ENCODE results near the gene TUG1. TPM values are rescaled to one million over a fixed set of nuclear protein-coding genes. Genes with fewer than 3 reads are reported as not detected.

Gene TUG1
- total RNA-seq, 1 experiment from 2014 or later: 35.1 TPM

DNA sequence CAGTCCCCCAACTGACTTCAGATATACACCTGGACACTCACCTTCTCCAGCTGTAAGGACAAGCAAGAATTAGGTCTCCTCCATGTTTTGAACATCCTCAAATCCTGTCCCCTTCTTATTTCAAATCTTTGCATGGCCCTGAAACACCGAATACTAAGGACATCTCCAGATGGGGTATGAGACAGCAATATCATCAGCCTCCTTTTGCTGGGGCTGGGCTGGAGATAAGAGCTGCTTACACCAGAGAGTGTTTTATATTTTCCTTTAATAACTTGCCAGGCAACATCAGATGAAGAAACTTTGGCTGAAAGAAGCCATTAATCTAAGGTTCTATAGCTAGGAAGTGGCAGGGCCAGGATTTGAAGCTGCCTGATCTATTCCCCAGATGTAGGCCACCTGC lies 21.6 kb downstream of the TUG1 start:
- CTCF ChIA-PET: no interaction called here
- Histone ChIP-seq H3K4me2 (ENCODE audit: low read length) (no peak overlapping the region), H3F3A (ENCODE audit: low read length, unreplicated experiment) (no peaks in the 10 kb centered on the region), H3K9me2 (replicated peaks; ENCODE audit: low read length) (no peaks in the 10 kb centered on the region), H3K4me3 (ENCODE audit: low read length) (no peak overlapping the region), H3K27ac (ENCODE audit: low read length) (no peak overlapping the region), H3K27me3 (ENCODE audit: low read length) (no peaks in the 10 kb centered on the region), H3K79me2 (ENCODE audit: low read length) (no peaks in the 10 kb centered on the region), H3K9me3 (ENCODE audit: low read length) (no peaks in the 10 kb centered on the region), H3K4me1 (ENCODE audit: insufficient read depth, low read length) (no peaks in the 10 kb centered on the region), H2AFZ (ENCODE audit: low read length) (no peak overlapping the region), H3K36me3 (ENCODE audit: low read depth, low read length) (no peaks in the 10 kb centered on the region), H4K20me1 (ENCODE audit: low read length) (no peaks in the 10 kb centered on the region), H3K9ac (ENCODE audit: low read length) (no peak overlapping the region)
- POLR2A ChIA-PET (ENCODE audit: unreplicated experiment): no interaction called here
- intact Hi-C loops (cut with micrococcal nuclease): no loop called here
- DNase-seq (no peak), ATAC-seq (no peak)
- TF ChIP-seq, protein P1, sequence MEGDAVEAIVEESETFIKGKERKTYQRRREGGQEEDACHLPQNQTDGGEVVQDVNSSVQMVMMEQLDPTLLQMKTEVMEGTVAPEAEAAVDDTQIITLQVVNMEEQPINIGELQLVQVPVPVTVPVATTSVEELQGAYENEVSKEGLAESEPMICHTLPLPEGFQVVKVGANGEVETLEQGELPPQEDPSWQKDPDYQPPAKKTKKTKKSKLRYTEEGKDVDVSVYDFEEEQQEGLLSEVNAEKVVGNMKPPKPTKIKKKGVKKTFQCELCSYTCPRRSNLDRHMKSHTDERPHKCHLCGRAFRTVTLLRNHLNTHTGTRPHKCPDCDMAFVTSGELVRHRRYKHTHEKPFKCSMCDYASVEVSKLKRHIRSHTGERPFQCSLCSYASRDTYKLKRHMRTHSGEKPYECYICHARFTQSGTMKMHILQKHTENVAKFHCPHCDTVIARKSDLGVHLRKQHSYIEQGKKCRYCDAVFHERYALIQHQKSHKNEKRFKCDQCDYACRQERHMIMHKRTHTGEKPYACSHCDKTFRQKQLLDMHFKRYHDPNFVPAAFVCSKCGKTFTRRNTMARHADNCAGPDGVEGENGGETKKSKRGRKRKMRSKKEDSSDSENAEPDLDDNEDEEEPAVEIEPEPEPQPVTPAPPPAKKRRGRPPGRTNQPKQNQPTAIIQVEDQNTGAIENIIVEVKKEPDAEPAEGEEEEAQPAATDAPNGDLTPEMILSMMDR (conservative IDR thresholded peaks at IDR 0.05; ENCODE audit: low read depth, low read length): no peak
- no peak for TF ChIP-seq EZH2phosphoT487 (IDR thresholded peaks at IDR 0.05; ENCODE audit: borderline replicate concordance, low read length)
- TF ChIP-seq EZH2 (IDR thresholded peaks at IDR 0.05; ENCODE audit: low read length, unreplicated experiment): no peak
- no TSS peak for BruUV-seq (replicated peaks)

DNA sequence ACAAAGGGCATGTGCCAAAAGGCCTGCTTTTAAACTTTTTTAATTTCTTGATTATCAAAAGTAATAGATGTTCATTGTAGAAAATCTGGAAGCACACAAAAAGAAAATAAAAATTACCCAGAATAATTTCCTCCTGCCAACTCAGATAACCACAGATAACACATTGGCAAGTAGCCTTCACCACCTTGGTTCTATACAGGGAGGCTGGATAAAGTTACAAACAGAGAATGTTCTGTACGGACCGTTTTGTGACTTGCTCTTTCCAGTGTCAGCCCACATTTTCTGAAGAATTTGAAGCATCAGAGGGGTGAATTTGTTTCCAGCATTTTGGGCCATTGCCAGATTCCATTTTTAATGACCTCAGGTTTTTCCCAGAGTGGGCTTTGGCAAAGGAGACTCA lies 23.5 kb downstream of the TUG1 start:
- no peaks in the 10 kb centered on the region for H3K9me2 ChIP-seq (replicated peaks; ENCODE audit: low read length)
- no TSS peak for BruUV-seq (replicated peaks)
- H3K4me3 ChIP-seq (ENCODE audit: low read length): no peak overlapping the region
- H3K27ac ChIP-seq (ENCODE audit: low read length): no peak overlapping the region
- H2AFZ ChIP-seq (ENCODE audit: low read length): no peak overlapping the region
- H3K9ac ChIP-seq (ENCODE audit: low read length): no peak overlapping the region
- intact Hi-C loops (cut with micrococcal nuclease): no loop called here
- H3K27me3 ChIP-seq (ENCODE audit: low read length): no peaks in the 10 kb centered on the region
- H3K36me3 ChIP-seq (ENCODE audit: low read depth, low read length): no peaks in the 10 kb centered on the region
- no peak overlapping the region for H3K4me2 ChIP-seq (ENCODE audit: low read length)
- no peak for DNase-seq
- no peaks in the 10 kb centered on the region for H3K79me2 ChIP-seq (ENCODE audit: low read length)
- no peaks in the 10 kb centered on the region for H3F3A ChIP-seq (ENCODE audit: low read length, unreplicated experiment)
- CTCF ChIA-PET: no interaction called here
- TF ChIP-seq, protein P1 (conservative IDR thresholded peaks at IDR 0.05; ENCODE audit: low read depth, low read length): no peak
- TF ChIP-seq EZH2 (IDR thresholded peaks at IDR 0.05; ENCODE audit: low read length, unreplicated experiment): no peak
- TF ChIP-seq EZH2phosphoT487 (IDR thresholded peaks at IDR 0.05; ENCODE audit: borderline replicate concordance, low read length): no peak
- no peaks in the 10 kb centered on the region for H4K20me1 ChIP-seq (ENCODE audit: low read length)
- H3K9me3 ChIP-seq (ENCODE audit: low read length): no peaks in the 10 kb centered on the region
- POLR2A ChIA-PET (ENCODE audit: unreplicated experiment): interaction anchor here (0.6 kb wide), 1 partner anchor 23 kb away, joined by 3 read pairs; the partner anchor contains the start of gene TUG1
- no peaks in the 10 kb centered on the region for H3K4me1 ChIP-seq (ENCODE audit: insufficient read depth, low read length)
- no peak for ATAC-seq

DNA sequence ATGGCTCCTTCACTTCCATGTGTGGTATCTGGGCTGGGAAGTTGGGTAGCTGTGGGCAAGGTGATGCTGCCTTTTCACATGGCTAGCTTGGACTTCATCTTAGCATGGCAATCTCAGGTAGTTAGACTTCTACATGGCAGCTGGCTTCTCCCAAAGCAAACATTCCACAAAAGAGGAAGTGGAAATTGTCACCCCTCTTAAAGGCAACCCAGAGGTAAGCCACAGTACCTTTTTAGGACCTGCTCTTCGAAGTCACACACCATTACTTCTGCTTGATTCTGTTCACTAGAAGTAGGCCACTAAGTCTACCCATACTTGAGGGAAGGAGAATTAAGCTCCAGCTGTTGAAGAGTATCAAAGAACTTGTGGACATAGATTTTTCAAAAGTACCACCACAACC lies 25.9 kb downstream of the TUG1 start:
- Histone ChIP-seq H2AFZ (ENCODE audit: low read length) (no peak overlapping the region), H3K9me2 (replicated peaks; ENCODE audit: low read length) (no peaks in the 10 kb centered on the region), H3K9me3 (ENCODE audit: low read length) (no peaks in the 10 kb centered on the region), H3K4me2 (ENCODE audit: low read length) (no peak overlapping the region), H4K20me1 (ENCODE audit: low read length) (no peaks in the 10 kb centered on the region), H3K27ac (ENCODE audit: low read length) (no peak overlapping the region), H3F3A (ENCODE audit: low read length, unreplicated experiment) (no peaks in the 10 kb centered on the region), H3K9ac (ENCODE audit: low read length) (no peak overlapping the region), H3K4me3 (ENCODE audit: low read length) (no peak overlapping the region), H3K79me2 (ENCODE audit: low read length) (no peaks in the 10 kb centered on the region), H3K4me1 (ENCODE audit: insufficient read depth, low read length) (no peaks in the 10 kb centered on the region), H3K36me3 (ENCODE audit: low read depth, low read length) (no peaks in the 10 kb centered on the region), H3K27me3 (ENCODE audit: low read length) (no peaks in the 10 kb centered on the region)
- ChIA-PET POLR2A (ENCODE audit: unreplicated experiment) (no interaction called here), CTCF (no interaction called here)
- no TSS peak for BruUV-seq (replicated peaks)
- TF ChIP-seq EZH2 (IDR thresholded peaks at IDR 0.05; ENCODE audit: low read length, unreplicated experiment) (no peak), EZH2phosphoT487 (IDR thresholded peaks at IDR 0.05; ENCODE audit: borderline replicate concordance, low read length) (no peak)
- TF ChIP-seq, protein P1 (conservative IDR thresholded peaks at IDR 0.05; ENCODE audit: low read depth, low read length): no peak
- ATAC-seq (no peak), DNase-seq (no peak)
- intact Hi-C loops (cut with micrococcal nuclease): no loop called here

All from PC-3 (cell line).